GM21528 (cell line): ENCODE measurements around the gene SELENON.
"Not testable (repeated sequence)": the region's sequence is repeated elsewhere in the genome, so short reads cannot be mapped to it uniquely, and the experiment has no call there.

Experiments used
- ATAC-seq: cut with Tn5 transposase; IDR thresholded peaks from one replicate; pipeline ENCODE4 v1.9.1; 2021; ENCODE audit warnings: mild to moderate bottlenecking, moderate library complexity; ENCODE audit not compliant: unreplicated experiment, low FRiP score

The SELENON gene

DNA sequence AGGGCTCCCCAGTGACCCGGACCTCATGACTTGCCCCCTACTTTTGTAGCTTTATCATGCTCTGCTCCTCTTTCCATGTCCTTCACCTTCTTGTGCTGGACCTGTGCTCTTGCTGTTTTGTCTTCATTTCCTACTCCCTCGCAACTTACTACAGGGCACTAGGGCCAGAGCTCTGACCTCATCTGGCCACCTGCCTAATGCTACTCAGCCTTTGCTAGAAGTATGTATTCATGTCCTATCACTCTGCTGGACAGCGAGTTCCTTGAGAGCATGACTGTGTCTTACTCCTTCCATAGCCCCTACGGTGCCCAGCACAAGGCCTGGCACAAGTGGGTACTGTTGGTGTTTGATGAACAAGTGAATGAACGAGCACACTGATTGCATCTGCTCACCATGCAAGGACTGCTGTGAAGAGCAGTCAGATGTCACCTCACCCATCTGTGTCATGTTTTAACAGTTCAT is 21.7 kb downstream of the SELENON start:
- no peak for ATAC-seq

DNA sequence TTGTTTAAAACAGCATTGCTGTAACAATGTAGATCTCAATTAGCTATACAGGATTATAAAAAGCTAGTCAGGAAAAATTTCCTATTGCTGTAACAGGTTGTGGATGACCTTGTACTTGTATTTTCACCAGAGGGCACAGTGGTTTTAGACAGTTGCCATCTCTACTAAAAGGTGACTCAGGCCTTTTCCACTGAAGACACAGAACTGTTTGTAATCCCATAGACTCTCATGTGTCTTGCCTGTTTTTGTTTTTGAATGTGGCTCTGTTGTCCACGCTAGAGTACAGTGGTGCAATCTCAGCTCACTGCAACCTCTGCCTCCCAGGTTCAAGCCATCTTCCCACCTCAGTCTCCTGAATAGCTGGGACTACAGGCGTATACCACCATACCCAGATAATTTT is 25.6 kb downstream of the SELENON start:
- ATAC-seq: no peak

DNA sequence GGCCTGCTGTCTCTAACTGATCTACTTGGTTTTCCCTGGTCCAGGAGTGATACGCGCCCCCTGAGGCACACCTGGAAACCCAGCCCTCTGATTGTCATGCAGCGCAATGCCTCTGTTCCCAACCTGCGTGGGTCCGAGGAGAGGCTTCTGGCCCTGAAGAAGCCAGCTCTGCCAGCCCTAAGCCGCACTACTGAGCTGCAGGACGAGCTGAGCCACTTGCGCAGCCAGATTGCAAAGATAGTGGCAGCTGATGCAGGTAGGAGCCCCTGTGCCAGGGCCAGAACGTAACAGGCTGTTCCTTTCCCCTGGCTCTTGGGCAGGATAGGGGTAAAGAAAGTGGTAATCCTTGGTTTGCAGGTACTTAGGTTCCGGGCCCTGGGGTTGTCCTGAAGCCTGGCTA is 26.6 kb downstream of the SELENON start:
- no peak for ATAC-seq

DNA sequence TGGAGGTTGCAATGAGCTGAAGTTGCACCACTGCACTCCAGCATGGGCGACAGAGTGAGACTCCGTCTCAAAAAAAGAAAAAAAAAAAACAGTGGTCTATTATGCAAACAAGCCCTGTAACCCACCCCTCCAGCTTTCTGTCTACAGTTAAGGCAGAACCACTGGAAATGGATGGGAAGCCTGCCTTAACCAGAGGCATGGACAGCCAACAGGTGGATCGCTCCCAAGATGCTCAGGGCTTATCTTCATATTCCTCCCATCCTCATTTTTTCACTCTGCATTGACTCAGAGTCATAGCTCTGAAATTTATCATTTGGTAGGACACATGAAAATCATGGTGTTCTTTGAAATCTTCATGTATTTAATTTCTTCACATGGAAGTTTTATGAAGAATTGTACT is 28.5 kb downstream of the SELENON start:
- ATAC-seq: no peak

DNA sequence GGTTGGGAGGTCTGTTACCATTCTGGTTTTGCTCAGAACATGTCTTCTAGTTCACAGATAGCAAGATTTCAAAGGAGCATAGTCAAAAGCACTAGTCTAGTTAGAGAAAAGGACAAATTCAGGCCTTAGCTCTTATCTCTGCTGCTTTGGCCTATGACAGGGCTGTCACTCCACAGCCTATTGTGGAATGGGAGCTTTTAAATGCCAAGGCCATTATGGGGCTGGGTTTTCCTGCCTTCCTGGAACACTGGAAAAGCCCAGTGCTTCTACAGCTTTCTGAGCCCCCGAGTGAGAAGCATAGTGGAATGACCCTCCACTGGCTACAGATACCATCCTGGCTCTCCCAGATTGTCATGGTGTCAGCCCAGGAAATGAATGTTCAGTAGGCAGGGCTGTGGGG is 29.1 kb downstream of the SELENON start:
- no peak for ATAC-seq

DNA sequence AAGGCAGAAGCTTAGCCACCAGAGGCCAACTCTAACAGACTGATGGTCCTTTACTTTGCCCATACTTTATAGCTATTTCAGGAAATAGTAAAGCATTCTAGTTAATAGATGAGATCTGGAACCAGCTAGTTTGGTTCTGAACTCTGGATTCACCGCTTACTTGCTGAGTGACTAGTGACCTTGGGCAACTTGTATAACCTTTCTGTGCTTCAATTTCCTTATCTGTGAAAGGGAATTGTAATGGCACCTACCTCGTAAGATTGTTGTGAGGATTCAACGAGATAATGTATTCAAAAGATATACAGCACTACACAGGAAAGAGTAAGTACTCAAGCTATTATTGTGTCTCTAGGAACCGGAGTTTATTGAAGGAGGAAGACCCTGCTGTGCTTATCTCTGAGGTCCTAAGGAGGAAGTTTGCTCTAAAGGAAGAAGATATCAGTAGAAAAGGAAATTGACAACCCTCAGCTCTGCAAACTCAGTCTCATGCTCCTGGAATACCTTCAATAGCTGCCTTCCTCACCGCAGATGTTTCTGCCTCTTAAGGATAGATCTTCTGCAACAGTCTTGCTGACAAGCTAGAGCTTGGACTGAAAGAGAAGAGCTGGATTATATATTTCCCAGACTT is 31.7 kb downstream of the SELENON start:
- no peak for ATAC-seq

DNA sequence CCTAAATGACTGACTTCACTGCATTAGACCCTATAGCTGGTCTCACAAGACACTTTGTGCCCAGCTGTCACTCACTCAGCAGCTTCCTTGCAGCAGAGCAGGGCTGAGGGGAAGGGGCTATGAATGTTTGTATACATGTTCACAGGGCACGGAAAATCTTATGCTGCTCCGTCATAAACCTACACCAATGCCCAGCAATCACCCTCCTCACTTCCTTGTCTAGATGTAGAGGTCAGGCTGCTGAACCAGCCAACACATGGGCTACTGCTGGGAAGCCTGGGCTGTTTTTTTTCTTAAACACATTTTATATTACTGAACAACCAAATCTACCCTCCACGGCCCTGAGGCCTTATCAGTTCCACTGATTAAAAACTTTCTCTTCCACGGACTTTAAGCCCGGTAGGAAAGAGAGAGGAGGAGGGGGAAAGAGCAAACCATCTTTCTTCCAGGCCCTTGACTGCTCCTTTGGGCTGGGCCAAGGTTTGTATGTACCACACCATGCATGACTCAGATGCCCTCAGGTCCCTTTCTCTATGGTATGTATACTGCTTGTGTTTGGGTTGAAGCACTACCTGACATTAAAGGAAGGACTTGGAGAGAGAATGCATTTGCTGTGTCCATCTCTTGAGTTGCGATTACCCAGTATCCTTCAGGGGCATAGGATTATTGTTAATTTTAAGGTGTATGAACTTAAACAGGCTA is 32.5 kb downstream of the SELENON start:
- ATAC-seq: no peak

DNA sequence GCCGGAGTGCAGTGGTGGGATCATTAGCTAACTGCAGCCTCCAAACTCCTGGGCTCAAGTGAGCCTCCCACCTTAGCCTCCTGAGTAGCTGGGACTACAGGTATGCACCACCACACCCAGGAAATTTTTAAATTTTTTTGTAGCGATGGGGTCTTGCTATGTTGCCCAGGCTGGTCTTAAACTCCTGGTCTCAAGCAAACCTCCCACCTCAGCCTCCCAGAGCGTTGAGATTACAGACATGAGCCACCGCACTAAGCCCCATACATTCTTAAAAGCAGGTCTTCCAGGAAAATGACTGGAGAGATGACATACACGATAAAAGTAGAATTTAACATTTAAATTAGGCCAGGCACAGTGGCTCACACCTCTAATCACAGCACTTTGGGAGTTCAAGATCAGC is 33.2 kb downstream of the SELENON start:
- no peak for ATAC-seq

DNA sequence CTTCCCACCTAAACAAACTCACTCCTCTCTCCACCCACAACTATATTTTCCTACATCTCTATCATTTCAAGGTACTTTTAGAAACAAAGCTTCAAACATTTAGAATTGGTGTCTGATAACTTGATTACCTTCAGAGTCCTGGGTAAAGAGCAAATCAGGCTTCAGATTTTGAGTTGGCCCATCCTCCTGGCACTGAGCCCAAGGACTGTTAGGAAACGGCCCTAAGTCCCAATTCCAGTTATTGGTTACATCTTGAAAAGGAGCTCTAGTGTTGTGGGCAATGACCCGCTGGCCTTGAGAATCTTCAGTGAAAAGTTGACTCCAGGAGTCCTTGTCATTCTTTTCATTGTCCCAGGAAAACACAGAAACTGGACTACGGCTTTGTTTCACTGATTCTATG is 34.9 kb downstream of the SELENON start:
- no peak for ATAC-seq

DNA sequence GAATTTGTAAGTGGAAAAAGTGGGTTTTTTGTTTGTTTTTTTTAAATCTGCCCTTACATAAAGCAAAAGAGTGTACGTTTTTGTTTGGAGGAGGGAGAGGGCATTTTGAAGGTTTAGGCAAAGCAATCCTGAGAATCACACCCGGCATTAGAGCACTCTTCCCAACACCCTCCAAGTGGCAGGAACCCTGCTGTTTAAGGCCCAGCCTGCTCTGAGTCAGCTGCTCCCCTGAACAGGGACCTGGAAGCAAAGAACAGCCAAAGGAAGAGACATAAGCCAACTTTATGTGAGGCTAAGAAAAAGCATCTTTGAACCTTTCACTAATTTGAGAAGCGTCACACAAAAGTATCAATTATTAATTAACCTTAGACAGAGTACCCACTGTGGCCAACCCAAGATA is 36.7 kb downstream of the SELENON start:
- no peak for ATAC-seq

DNA sequence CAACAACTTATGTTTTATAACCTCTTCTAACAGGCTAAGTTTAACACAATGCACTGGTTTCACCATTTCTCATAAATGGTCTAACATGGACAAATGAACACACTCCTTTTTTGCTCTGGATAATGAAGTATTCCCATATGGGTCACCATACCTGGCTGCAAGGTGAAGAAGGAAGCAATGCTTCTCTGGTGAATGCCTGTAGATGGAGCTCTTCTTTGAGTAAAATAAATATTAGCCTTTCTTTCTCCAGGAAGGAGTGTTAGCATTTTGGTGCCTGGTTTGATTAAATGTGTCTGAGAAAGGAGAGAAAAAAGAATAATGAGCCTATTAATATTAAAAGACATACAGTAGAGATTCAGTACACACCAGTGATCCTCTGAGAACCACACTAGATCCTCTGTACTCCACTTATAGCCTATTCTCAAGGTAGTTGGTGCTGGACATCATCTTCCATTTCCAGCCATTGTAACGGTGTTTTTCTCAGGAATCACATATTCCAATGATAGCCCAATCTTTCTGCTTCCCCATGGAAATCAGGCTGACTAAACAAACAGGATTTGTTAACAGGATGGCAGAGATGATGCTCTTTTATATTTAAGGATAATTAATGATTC is 37.4 kb downstream of the SELENON start:
- no peak for ATAC-seq

DNA sequence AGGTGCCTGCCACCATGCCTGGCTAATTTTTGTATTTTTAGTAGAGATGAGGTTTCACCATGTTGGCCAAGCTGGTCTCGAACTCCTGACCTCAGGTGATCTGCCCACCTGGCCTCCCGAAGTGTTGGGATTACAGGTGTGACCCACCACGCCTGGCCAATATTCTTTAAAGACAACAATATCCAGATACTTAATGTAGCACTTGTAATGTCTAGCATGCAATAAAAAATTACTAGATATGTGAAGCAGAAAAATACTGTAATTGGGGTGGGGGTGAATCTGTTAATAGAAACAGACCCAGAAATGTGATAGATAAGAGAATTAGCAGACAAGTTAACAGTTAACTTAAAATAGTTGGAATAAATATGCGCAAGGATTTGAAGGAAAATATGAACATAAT is 39.8 kb downstream of the SELENON start:
- ATAC-seq: not testable (repeated sequence)

DNA sequence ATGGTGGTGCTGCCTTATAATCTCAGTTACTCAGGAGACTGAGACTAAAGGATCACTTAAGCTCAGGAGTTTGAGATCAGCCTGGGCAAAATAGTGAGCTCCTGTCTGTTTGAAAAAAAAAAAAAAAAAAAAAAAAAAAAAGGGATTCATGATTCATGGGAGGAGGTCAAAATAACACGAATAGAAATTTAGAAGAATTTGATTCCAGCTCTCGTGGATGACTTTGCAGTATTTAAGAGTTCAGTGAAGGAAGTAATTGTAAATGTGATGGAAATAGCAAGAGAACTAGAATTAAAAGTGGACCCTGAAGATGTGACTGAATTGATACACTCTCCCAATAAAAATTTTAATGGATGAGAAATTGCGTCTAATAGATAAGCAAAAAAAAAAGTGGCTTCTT is 43.5 kb downstream of the SELENON start:
- ATAC-seq: no peak

DNA sequence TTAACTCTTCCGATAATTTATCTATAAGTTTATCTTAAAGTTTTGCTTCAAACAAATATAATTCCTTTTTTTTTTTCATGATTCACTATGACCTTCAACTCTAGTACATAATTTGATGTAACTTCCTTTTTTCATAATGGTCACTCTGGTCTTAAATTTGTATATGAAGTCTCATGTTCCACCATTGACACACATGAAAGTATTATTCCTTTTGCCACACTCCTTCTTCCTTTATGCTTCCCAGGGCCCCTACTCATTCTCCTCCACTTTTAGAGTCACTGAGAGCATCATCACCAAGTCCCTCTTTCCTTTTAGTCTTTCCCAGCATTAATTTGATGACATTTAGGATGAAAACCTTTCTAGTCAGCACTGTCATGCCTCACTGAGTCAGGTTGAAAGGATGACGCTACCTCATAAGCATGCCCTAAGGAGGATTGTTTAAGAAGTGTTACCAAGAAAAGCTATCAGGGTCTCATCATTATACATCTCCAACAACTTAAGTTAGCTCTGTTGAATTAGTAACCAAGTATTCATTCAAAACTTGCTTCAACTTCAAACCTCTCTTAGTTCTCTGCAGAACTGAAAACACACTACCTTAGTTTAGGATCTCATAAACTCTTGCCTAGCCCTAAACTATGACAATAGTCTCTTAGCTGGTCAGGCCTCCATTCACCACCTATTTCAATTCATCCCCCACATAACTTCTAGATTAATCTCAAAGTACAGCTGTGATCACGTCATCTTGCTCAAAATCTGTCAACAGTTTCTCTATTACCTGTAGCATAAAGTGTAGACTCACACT is 44.7 kb downstream of the SELENON start:
- ATAC-seq: no peak

DNA sequence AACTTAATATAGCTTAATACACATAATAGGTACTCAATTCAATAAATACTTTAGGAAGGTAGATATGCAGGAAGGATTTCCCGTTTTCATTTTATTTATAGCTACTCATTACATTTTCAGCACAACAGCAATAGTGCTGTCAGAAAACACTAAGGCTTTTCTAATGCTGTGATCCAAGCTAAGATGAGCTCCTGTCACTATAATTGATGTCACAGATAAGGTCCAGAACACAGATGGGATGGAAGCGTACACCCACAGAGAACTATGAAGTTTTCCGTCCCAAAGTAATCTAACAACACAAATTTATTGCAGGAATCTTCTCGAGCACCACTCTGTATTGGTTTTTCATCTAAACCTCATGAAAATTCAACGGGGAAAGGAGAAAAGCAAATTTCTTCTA is 45.7 kb downstream of the SELENON start:
- ATAC-seq: no peak

DNA sequence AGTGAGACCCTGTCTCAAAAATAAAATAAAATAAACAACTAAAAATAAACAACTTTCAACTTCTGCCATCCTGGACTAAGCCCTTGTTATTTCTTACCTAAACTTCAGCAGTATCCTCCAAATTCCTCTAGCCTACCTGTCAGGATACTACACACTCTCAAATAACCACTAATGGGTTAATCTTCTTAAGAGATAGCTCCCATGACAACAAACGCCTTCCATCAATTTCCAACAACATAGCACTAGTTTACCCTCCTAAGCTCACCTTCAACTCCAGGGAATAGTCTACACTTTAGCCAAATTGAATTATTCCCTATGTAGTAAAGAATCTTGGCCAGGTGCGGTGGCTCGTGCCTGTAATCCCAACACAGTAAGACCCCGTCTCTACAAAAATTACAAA is 47.9 kb downstream of the SELENON start:
- no peak for ATAC-seq

DNA sequence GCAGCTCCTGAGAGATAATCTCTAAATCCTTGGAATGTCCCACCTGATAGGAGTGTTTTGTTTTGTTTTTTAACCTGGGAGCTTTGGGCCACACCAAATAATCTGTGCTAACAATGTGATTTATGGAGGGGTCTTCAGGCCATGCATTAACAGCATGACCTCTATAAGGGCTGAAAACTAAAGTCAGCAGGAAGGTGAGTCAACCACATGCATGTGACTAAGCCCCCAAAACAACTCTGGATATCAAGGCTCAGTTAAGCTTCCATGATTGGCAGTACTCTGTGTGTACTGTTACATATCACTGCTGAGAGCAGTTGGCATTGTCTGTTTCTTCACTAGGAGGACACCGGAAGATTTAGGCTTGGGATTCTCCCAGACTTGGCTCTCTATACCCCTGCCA is 48.5 kb downstream of the SELENON start:
- no peak for ATAC-seq

DNA sequence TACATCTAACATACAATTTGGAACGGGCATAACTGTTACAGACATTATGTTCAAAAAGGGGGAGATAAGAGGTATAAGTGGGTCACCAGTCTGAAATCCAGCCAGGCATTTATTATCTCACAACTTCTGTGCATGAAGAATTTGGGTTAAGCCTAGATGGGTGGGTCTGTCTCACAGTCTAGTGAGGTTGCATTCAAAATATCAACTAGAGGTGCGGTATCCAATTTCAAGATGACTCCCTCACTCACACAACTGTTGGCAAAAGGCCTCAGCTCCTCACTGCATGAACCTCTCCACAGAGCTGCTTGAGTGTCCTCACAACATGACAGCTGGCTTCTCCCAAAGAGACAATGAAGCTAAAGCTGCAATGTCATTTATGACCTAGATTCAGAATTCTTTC is 54.6 kb downstream of the SELENON start:
- no peak for ATAC-seq

DNA sequence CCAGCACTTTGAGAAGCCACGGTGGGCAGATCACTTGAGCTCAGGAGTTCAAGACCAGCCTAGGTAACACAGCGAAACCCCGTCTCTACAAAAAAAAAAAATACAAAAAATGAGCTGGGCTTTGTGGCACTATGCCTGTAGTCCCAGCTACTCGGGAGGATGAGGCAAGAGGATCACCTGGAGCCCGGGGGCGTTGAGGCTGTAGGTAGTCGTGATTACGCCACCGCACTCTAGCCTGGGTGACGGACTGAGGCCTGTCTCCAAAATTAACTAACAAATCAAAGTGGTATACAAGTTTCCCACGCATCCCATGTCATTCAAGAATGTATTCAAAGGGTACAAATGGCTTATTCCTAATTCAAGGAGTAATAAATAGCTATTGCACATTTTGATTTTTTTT is 56.9 kb downstream of the SELENON start:
- ATAC-seq: no peak

DNA sequence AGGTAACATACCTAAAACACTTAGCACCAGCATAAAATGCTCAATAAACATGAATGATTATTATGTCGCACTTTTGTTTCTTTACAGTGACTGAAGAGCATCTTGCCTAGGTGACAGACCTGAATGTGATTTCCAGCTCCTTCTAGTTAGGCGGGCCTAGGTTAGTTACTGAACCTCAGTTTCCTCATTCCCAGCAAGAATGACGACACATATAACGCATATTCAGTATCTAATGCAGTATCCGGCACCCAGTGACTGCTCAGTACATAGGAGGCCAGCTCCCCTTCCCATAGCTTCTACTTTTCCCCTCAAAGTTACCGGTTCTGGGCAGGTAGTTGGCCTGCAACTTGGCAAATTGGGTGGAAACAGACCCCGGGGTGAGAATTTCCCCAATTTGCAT is 58.5 kb downstream of the SELENON start:
- ATAC-seq: no peak
